Neural progenitor cell (in vitro differentiated cells): ENCODE measurements around the gene VN1R4. TPM values are rescaled to one million over a fixed set of nuclear protein-coding genes. Genes with fewer than 3 reads are reported as not detected.
"Not testable (repeated sequence)": the region's sequence is repeated elsewhere in the genome, so short reads cannot be mapped to it uniquely, and the experiment has no call there.

Experiments
- DNase-seq: peaks from one replicate; pipeline ENCODE4 v3.0.0-alpha.2; 2016; ENCODE audit warnings: low spot score
- H2AFZ ChIP-seq: fragments of 200-600 bp; sonication (generic); replicated peaks from 2 replicates; pipeline ENCODE4 v1.6.1; 2016; ENCODE audit warnings: antibody characterized with exemption
- H3F3A ChIP-seq: fragments of 200-600 bp; sonication (generic); 2 replicates; pipeline ENCODE4 v1.6.1; 2016; ENCODE audit warnings: antibody characterized with exemption, low read depth
- H3K27ac ChIP-seq: fragments of 200-600 bp; sonication (generic); 2 replicates; pipeline ENCODE4 v1.5.1; 2016; ENCODE audit warnings: mild to moderate bottlenecking
- H3K27me3 ChIP-seq: fragments of 200-600 bp; sonication (generic); 2 replicates; pipeline ENCODE4 v1.6.1; 2016; ENCODE audit warnings: mild to moderate bottlenecking, moderate library complexity
- H3K36me3 ChIP-seq: fragments of 200-600 bp; sonication (generic); 2 replicates; pipeline ENCODE4 v1.5.1; 2016
- H3K4me1 ChIP-seq: fragments of 200-600 bp; sonication (generic); 2 replicates; pipeline ENCODE4 v1.6.1; 2016; ENCODE audit warnings: mixed run types
- H3K4me2 ChIP-seq: fragments of 200-600 bp; sonication (generic); 2 replicates; pipeline ENCODE4 v1.6.1; 2016
- H3K4me3 ChIP-seq: fragments of 200-600 bp; sonication (generic); 2 replicates; pipeline ENCODE4 v1.5.1; 2016
- H3K79me2 ChIP-seq: fragments of 200-600 bp; sonication (generic); 2 replicates; pipeline ENCODE4 v1.6.1; 2016; ENCODE audit warnings: low read depth
- H3K9ac ChIP-seq: fragments of 200-600 bp; sonication (generic); 2 replicates; pipeline ENCODE4 v1.6.1; 2016
- H3K9me3 ChIP-seq: fragments of 200-600 bp; sonication (generic); 2 replicates; pipeline ENCODE4 v1.5.1; 2016; ENCODE audit warnings: low read depth
- H4K20me1 ChIP-seq: fragments of 200-600 bp; sonication (generic); 2 replicates; pipeline ENCODE4 v1.6.1; 2016; ENCODE audit warnings: low read depth
- H3K27ac Mint-ChIP-seq: 3 replicates; pipeline ENCODE4 v1.8.0; 2021; ENCODE audit warnings: mixed read lengths
- H3K27me3 Mint-ChIP-seq: 2 replicates; pipeline ENCODE4 v1.8.0; 2022; ENCODE audit warnings: low read depth, mild to moderate bottlenecking, inconsistent platforms, moderate library complexity, mixed read lengths; ENCODE audit not compliant: insufficient read depth
- H3K36me3 Mint-ChIP-seq: 3 replicates; pipeline ENCODE4 v1.8.0; 2021; ENCODE audit warnings: mixed read lengths
- H3K4me1 Mint-ChIP-seq: 3 replicates; pipeline ENCODE4 v1.8.0; 2021; ENCODE audit warnings: mixed read lengths
- H3K4me3 Mint-ChIP-seq: 3 replicates; pipeline ENCODE4 v1.8.0; 2021; ENCODE audit warnings: mild to moderate bottlenecking, moderate library complexity, mixed read lengths
- H3K9me3 Mint-ChIP-seq: 3 replicates; pipeline ENCODE4 v1.8.0; 2020; ENCODE audit warnings: mixed read lengths
- CTCF ChIP-seq: fragments of 200-600 bp; sonication (generic); IDR thresholded peaks from 2 replicates; pipeline ENCODE4 v1.5.1; 2017; ENCODE audit warnings: antibody characterized with exemption, mild to moderate bottlenecking
- EZH2 ChIP-seq: fragments of 200-600 bp; sonication (generic); IDR thresholded peaks from 2 replicates; pipeline ENCODE4 v1.6.1; 2017; ENCODE audit warnings: antibody characterized with exemption, mild to moderate bottlenecking, moderate library complexity
- EZH2phosphoT487 ChIP-seq: fragments of 200-600 bp; sonication (generic); IDR thresholded peaks from 2 replicates; pipeline ENCODE4 v1.6.1; 2017; ENCODE audit warnings: antibody characterized with exemption
- total RNA-seq: library from RNA; depleted of rRNA; stranded (reverse); fragments of >200 nt; gene quantifications from 2 replicates; pipeline ENCODE4 v1.2.3, GENCODE V29; 2015; ENCODE audit warnings: low replicate concordance

VN1R4 gene
- not detected in 2 replicates for total RNA-seq

- not testable (repeated sequence) for DNase-seq, H3K4me3 ChIP-seq, H3K9me3 ChIP-seq, H3K4me3 Mint-ChIP-seq, H4K20me1 ChIP-seq, H3K4me2 ChIP-seq, H3K36me3 Mint-ChIP-seq, H3K79me2 ChIP-seq, H2AFZ ChIP-seq, H3K27me3 Mint-ChIP-seq, H3K27ac ChIP-seq, H3F3A ChIP-seq, H3K27ac Mint-ChIP-seq, H3K36me3 ChIP-seq, H3K9ac ChIP-seq, H3K27me3 ChIP-seq, H3K4me1 ChIP-seq, H3K4me1 Mint-ChIP-seq
- H3K9me3 Mint-ChIP-seq, result peaks cover 33% of the 10 kb centered on the region
These were observed at the start of gene VN1R4 for GRCh38 chr19:53267623-53268022. Gene VN1R4, minus strand, starts transcription at chr19:53267723. Its CDS starts 58 bp downstream, at chr19:53267665.

- Histone ChIP-seq H4K20me1 (no peaks in the 10 kb centered on the region), H3K4me2 (no peak overlapping the region), H3K79me2 (no peaks in the 10 kb centered on the region), H3K36me3 (no peaks in the 10 kb centered on the region), H3K9me3 (no peaks in the 10 kb centered on the region), H3K4me3 (no peak overlapping the region), H3K27ac (no peak overlapping the region), H3F3A (no peaks in the 10 kb centered on the region), H3K27me3 (peaks cover 71% of the 10 kb centered on the region), H3K9ac (no peak overlapping the region), H2AFZ (no peak overlapping the region), H3K4me1 (peaks cover 7% of the 10 kb centered on the region)
- H3K4me3 Mint-ChIP-seq, result no peak overlapping the region
- H3K36me3 Mint-ChIP-seq, result no peaks in the 10 kb centered on the region
- no peaks in the 10 kb centered on the region for H3K4me1 Mint-ChIP-seq
- peaks cover 9% of the 10 kb centered on the region for H3K27me3 Mint-ChIP-seq
- DNase-seq, result no peak
- H3K9me3 Mint-ChIP-seq, result peaks cover 20% of the 10 kb centered on the region
- no peak overlapping the region for H3K27ac Mint-ChIP-seq
- TF ChIP-seq EZH2 (no peak), CTCF (no peak), EZH2phosphoT487 (no peak)
These were observed 44.4 kb upstream of the VN1R4 start for GRCh38 chr19:53311897-53312296.

- peak overlapping the region; percentile 36 for H3K4me2 ChIP-seq
- no peak overlapping the region for H3K27ac Mint-ChIP-seq
These were observed 43.5 kb upstream of the VN1R4 start for GRCh38 chr19:53311044-53311443.

More at GRCh38 chr19:53311044-53311443, 43.5 kb upstream of the VN1R4 start:
- peaks cover 7% of the 10 kb centered on the region for H3K27me3 Mint-ChIP-seq
- Histone ChIP-seq H2AFZ (peak overlapping the region; percentile 12), H3K4me3 (no peak overlapping the region), H3K27me3 (peaks cover 71% of the 10 kb centered on the region), H3K27ac (no peak overlapping the region), H3K79me2 (no peaks in the 10 kb centered on the region), H3K4me1 (peaks cover 7% of the 10 kb centered on the region), H3K9ac (no peak overlapping the region), H3K36me3 (no peaks in the 10 kb centered on the region), H3F3A (no peaks in the 10 kb centered on the region), H4K20me1 (no peaks in the 10 kb centered on the region), H3K9me3 (no peaks in the 10 kb centered on the region)
- H3K9me3 Mint-ChIP-seq, result peaks cover 24% of the 10 kb centered on the region
- no peaks in the 10 kb centered on the region for H3K4me1 Mint-ChIP-seq
- TF ChIP-seq EZH2 (no peak), EZH2phosphoT487 (no peak), CTCF (no peak)
- peak; percentile 48 for DNase-seq
- H3K36me3 Mint-ChIP-seq, result no peaks in the 10 kb centered on the region
- H3K4me3 Mint-ChIP-seq, result no peak overlapping the region
